Germinal center (tissue), 1 donor: ENCODE results near the gene SH2D3C.

ENCODE experiments used
- DNase-seq: peaks from one replicate; pipeline ENCODE4 v3.0.0; 2012; ENCODE audit warnings: mixed read lengths, low spot score

The SH2D3C gene

GRCh38 chr9:127738666-127739065 lies 39.8 kb downstream of the SH2D3C start:
- no peak for DNase-seq

GRCh38 chr9:127735530-127736185 lies 42.8 kb downstream of the SH2D3C start:
- DNase-seq, result no peak

- peak; percentile 98 for DNase-seq
These were observed 43.5 kb downstream of the SH2D3C start, which contains the start of gene TOR2A for GRCh38 chr9:127734747-127735529. TSS of gene TOR2A (minus strand) at chr9:127735294. CDS start at chr9:127735270, 24 bp downstream.

- no peak for DNase-seq
These were observed 44.2 kb downstream of the SH2D3C start for GRCh38 chr9:127734247-127734746.

- no peak for DNase-seq
These were observed 44.9 kb downstream of the SH2D3C start for GRCh38 chr9:127733614-127734013.

- DNase-seq, result no peak
These were observed 46.0 kb downstream of the SH2D3C start for GRCh38 chr9:127732444-127732843.

- no peak for DNase-seq
These were observed 46.5 kb downstream of the SH2D3C start for GRCh38 chr9:127731938-127732337.

GRCh38 chr9:127730799-127731410 lies 47.6 kb downstream of the SH2D3C start:
- DNase-seq, result no peak

- no peak for DNase-seq
These were observed 48.2 kb downstream of the SH2D3C start for GRCh38 chr9:127730262-127730661.

GRCh38 chr9:127729522-127730256 lies 48.8 kb downstream of the SH2D3C start:
- DNase-seq, result no peak

GRCh38 chr9:127728808-127729207 lies 49.7 kb downstream of the SH2D3C start:
- DNase-seq, result no peak

- DNase-seq, result no peak
These were observed 51.6 kb downstream of the SH2D3C start for GRCh38 chr9:127726871-127727270.

GRCh38 chr9:127724012-127724411 lies 54.5 kb downstream of the SH2D3C start:
- DNase-seq, result no peak

GRCh38 chr9:127723444-127723843 lies 55.0 kb downstream of the SH2D3C start:
- DNase-seq, result no peak

GRCh38 chr9:127723013-127723412 lies 55.5 kb downstream of the SH2D3C start:
- no peak for DNase-seq

- no peak for DNase-seq
These were observed 56.3 kb downstream of the SH2D3C start for GRCh38 chr9:127722055-127722745.

GRCh38 chr9:127721391-127721821 lies 57.1 kb downstream of the SH2D3C start:
- no peak for DNase-seq

GRCh38 chr9:127720865-127721227 lies 57.6 kb downstream of the SH2D3C start:
- no peak for DNase-seq

- DNase-seq, result no peak
These were observed 58.2 kb downstream of the SH2D3C start for GRCh38 chr9:127720031-127720864.

- DNase-seq, result no peak
These were observed 60.7 kb downstream of the SH2D3C start for GRCh38 chr9:127717766-127718165.

GRCh38 chr9:127716412-127716811 lies 62.1 kb downstream of the SH2D3C start:
- DNase-seq, result no peak
